Measurements from ENCODE around the gene C18orf54.

Gene C18orf54

GRCh38 chr18:54357660-54358494, at the start of gene C18orf54, which contains the start of gene STARD6 (continued):
- no peak for TF ChIP-seq HOXA7 (CRISPR knock-in tag; IDR thresholded peaks at IDR 0.05; ENCODE audit: borderline replicate concordance)
- TF ChIP-seq KLF7 (tag by site-specific recombination; IDR thresholded peaks at IDR 0.05; ENCODE audit: borderline replicate concordance), result peak; percentile 49; the same call in 1 of the 2 replicates
- TF ChIP-seq KLF16 (tag by site-specific recombination; IDR thresholded peaks at IDR 0.05), result 0 out of 2 replicates have a peak, but pooled peaks have one; percentile 23
- peak; percentile 27; the same call in 1 of the 2 replicates for TF ChIP-seq ZNF394 (tag by site-specific recombination; IDR thresholded peaks at IDR 0.05; ENCODE audit: borderline replicate concordance)
- 0 out of 2 replicates have a peak, but pooled peaks have one; percentile 48 for TF ChIP-seq ZNF324 (tag by site-specific recombination; IDR thresholded peaks at IDR 0.05)
- 0 out of 2 replicates have a peak, but pooled peaks have one; percentile 27 for TF ChIP-seq ZNF664 (tag by site-specific recombination; IDR thresholded peaks at IDR 0.05)
- peak; percentile 95 for TF ChIP-seq ZNF610 (tag by site-specific recombination; IDR thresholded peaks at IDR 0.05; ENCODE audit: borderline replicate concordance)
- TF ChIP-seq ZNF843 (tag by site-specific recombination; IDR thresholded peaks at IDR 0.05), result 0 out of 2 replicates have a peak, but pooled peaks have one; percentile 44
- 0 out of 2 replicates have a peak, but pooled peaks have one; percentile 6 for TF ChIP-seq ZNF558 (tag by site-specific recombination; IDR thresholded peaks at IDR 0.05)
- no peak for TF ChIP-seq ZNF354C (tag by site-specific recombination; IDR thresholded peaks at IDR 0.05; ENCODE audit: borderline replicate concordance, low read depth)
- TF ChIP-seq ZNF510 (tag by site-specific recombination; IDR thresholded peaks at IDR 0.05; ENCODE audit: insufficient replicate concordance), result no peak
- TF ChIP-seq ZBTB48 (tag by site-specific recombination; IDR thresholded peaks at IDR 0.05), result peak; percentile 42; the same call in 1 of the 2 replicates
- TF ChIP-seq ZBTB8A (tag by site-specific recombination; IDR thresholded peaks at IDR 0.05), result peak; percentile 34
- TF ChIP-seq YY1 (tag by site-specific recombination; IDR thresholded peaks at IDR 0.05), result peak; percentile 61
- no peak for TF ChIP-seq ZNF513 (tag by site-specific recombination; IDR thresholded peaks at IDR 0.05)
- no peak for TF ChIP-seq TCF7L2 (IDR thresholded peaks at IDR 0.05; ENCODE audit: borderline replicate concordance, low read depth, low read length)
- peak; percentile 55; the same call in 1 of the 2 replicates for TF ChIP-seq ZSCAN30 (tag by site-specific recombination; IDR thresholded peaks at IDR 0.05)
- no peak for TF ChIP-seq ZNF585B (tag by site-specific recombination; IDR thresholded peaks at IDR 0.05)
- peak; percentile 94 for TF ChIP-seq CTCF (tag by site-specific recombination; IDR thresholded peaks at IDR 0.05)
- peak; percentile 68 for TF ChIP-seq PRDM1 (tag by site-specific recombination; IDR thresholded peaks at IDR 0.05)
- 0 out of 2 replicates have a peak, but pooled peaks have one; percentile 39 for TF ChIP-seq ZNF10 (tag by site-specific recombination; IDR thresholded peaks at IDR 0.05)
- no peak for TF ChIP-seq ZNF37A (tag by site-specific recombination; IDR thresholded peaks at IDR 0.05)
- TF ChIP-seq ZNF398 (tag by site-specific recombination; IDR thresholded peaks at IDR 0.05), result peak; percentile 70
- TF ChIP-seq ZNF76 (tag by site-specific recombination; IDR thresholded peaks at IDR 0.05; ENCODE audit: borderline replicate concordance, low read depth), result 0 out of 2 replicates have a peak, but pooled peaks have one; percentile 12
- peak; percentile 14; the same call in 1 of the 2 replicates for TF ChIP-seq GLIS1 (tag by site-specific recombination; IDR thresholded peaks at IDR 0.05)
- TF ChIP-seq ZNF692 (tag by site-specific recombination; IDR thresholded peaks at IDR 0.05), result 0 out of 2 replicates have a peak, but pooled peaks have one; percentile 31
- peak; percentile 55; the same call in 1 of the 2 replicates for TF ChIP-seq KLF17 (tag by site-specific recombination; IDR thresholded peaks at IDR 0.05)
- no peak for TF ChIP-seq RBAK (tag by site-specific recombination; IDR thresholded peaks at IDR 0.05)
- peak; percentile 84 for TF ChIP-seq ZXDB (tag by site-specific recombination; IDR thresholded peaks at IDR 0.05)
- peak; percentile 73; the same call in 1 of the 2 replicates for TF ChIP-seq KLF9 (tag by site-specific recombination; IDR thresholded peaks at IDR 0.05; ENCODE audit: low read depth)
- peak; percentile 75 for TF ChIP-seq SP3 (tag by site-specific recombination; IDR thresholded peaks at IDR 0.05)
- TF ChIP-seq SP7 (tag by site-specific recombination; IDR thresholded peaks at IDR 0.05), result 0 out of 2 replicates have a peak, but pooled peaks have one; percentile 48

All from HEK293 (cell line).